Activated CD4-positive, CD25-positive, alpha-beta regulatory T cell (primary cell): ENCODE measurements around the gene CPNE5.

Experiments used
- DNase-seq, 4 experiments: peaks; one replicate each; lab custom pipeline; 2025; lab: John Stamatoyannopoulos, UW

Gene CPNE5

GRCh38 chr6:36838896-36839748 is at the start of gene CPNE5:
TSS of gene CPNE5 (minus strand) at chr6:36839444. CDS start at chr6:36839377, 67 bp downstream.
- DNase-seq, result no peak

GRCh38 chr6:36888115-36888643 is 48.9 kb upstream of the CPNE5 start:
- no peak for DNase-seq

GRCh38 chr6:36886950-36887618 is 47.8 kb upstream of the CPNE5 start:
- DNase-seq, result no peak

- peak; percentile 91 to 96 (median 94) for DNase-seq
These were observed 46.5 kb upstream of the CPNE5 start, which contains the start of gene C6orf89 for GRCh38 chr6:36885461-36886401. TSS of gene C6orf89 (plus strand) at chr6:36885952. CDS start at chr6:36899445, 13,493 bp downstream.

GRCh38 chr6:36884610-36885009 is 45.4 kb upstream of the CPNE5 start:
- no peak for DNase-seq

GRCh38 chr6:36875250-36875633 is 36.0 kb upstream of the CPNE5 start:
- no peak for DNase-seq

GRCh38 chr6:36874443-36875249 is 35.4 kb upstream of the CPNE5 start, which contains the start of gene PPIL1:
TSS of gene PPIL1 (minus strand) at chr6:36874803. CDS start at chr6:36874772, 31 bp downstream.
- DNase-seq, result peak; percentile 62 to 75 (median 72)

GRCh38 chr6:36873612-36874442 is 34.6 kb upstream of the CPNE5 start:
- no peak for DNase-seq

- DNase-seq, result no peak
These were observed 33.9 kb upstream of the CPNE5 start for GRCh38 chr6:36873115-36873514.

- DNase-seq, result no peak
These were observed 32.4 kb upstream of the CPNE5 start for GRCh38 chr6:36871686-36872085.

- DNase-seq, result no peak
These were observed 28.4 kb upstream of the CPNE5 start for GRCh38 chr6:36867471-36868224.

- DNase-seq, result no peak
These were observed 26.6 kb upstream of the CPNE5 start for GRCh38 chr6:36865835-36866234.

- no peak for DNase-seq
These were observed 24.7 kb upstream of the CPNE5 start for GRCh38 chr6:36863670-36864540.

GRCh38 chr6:36862848-36863382 is 23.7 kb upstream of the CPNE5 start:
- DNase-seq, result no peak

GRCh38 chr6:36862164-36862847 is 23.1 kb upstream of the CPNE5 start:
- no peak for DNase-seq

GRCh38 chr6:36860126-36860525 is 20.9 kb upstream of the CPNE5 start:
- no peak for DNase-seq

GRCh38 chr6:36858407-36858981 is 19.2 kb upstream of the CPNE5 start:
- DNase-seq, result no peak
